ENCODE data around the gene SLAMF7.

DNA sequence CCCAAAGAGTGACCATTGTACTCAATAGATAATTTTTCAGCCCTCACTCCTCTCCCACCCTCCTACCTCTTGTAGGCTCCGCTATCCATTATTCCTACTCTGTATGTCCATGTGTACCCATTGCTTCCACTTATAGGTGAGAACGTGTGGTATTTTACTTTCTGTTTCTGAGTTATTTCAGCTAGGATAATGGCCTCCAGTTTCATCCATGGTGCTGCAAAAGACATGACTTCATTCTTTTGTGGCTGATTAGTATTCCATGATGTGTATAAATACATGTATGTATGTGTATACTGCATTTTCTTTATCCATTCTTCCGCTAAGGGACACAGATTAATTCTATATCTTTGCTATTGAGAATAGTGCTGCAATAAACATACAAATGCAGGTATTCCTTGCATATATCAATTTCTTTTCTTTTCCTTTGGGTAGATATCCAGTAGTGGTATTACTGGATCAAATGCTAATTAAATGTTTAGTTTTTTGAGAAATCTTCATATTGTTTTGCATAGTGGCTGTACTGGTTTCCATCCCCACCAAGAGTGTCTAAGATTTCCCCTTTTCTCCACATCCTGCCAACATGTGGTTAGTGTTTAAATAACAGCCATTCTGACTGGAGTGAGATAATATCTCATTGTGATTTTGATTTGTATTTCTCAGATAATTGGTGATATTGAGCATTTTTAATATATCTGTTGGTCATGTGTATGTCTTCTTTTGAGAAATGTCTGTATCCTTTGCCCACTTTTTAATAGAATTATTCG is 61.8 kb downstream of the SLAMF7 start:
- TF ChIP-seq YY1 (IDR thresholded peaks at IDR 0.05; ENCODE audit: insufficient read depth, insufficient read length) (no peak), ZNF274 (IDR thresholded peaks at IDR 0.05; ENCODE audit: low read depth, low read length) (no peak), SUZ12 (IDR thresholded peaks at IDR 0.05; ENCODE audit: extremely low read depth, insufficient read depth, insufficient read length) (no peak)

Measured in NT2/D1 (cell line).